CD4-positive, alpha-beta T cell treated with Interleukin-4 for 1 hour (primary cell): ENCODE measurements around the gene PPOX.

ENCODE experiments used
- DNase-seq, 2 donors: peaks; one replicate each; pipeline ENCODE4 v3.0.0-alpha.2; 2020 to 2022

Gene PPOX

DNA sequence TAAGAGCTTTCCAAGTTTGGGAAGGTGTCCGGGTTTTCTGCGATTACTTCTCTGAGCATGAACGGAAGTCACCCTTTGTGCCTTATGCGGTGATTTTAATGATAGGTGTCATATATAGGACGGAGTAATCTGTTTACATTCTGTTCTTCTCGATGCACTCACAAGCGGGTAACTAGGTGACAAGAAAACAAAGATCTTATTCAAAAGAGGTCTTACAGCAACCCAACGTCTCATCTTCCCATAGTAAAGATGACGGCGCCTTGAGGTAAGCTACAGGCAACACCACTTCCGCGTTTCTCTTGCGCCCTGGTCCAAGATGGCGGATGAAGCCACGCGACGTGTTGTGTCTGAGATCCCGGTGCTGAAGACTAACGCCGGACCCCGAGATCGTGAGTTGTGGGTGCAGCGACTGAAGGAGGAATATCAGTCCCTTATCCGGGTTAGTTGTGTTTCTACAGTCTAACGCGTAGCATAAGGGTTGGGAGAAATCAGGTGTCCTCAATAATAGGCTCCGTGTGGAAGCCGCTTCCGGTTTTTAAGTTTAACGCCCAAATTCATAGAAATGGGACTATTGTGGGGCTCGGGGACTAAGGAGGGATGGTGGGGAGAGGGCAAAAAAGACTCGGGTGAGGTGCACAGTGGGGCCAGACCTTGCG lies 12.4 kb upstream of the PPOX start, which contains the start of gene UFC1:
Gene UFC1, plus strand, starts transcription at position 297 of the 656 bp plus-strand sequence. Its CDS starts 20 bp downstream, at position 317.
- DNase-seq = peak; percentile 90 to 93

DNA sequence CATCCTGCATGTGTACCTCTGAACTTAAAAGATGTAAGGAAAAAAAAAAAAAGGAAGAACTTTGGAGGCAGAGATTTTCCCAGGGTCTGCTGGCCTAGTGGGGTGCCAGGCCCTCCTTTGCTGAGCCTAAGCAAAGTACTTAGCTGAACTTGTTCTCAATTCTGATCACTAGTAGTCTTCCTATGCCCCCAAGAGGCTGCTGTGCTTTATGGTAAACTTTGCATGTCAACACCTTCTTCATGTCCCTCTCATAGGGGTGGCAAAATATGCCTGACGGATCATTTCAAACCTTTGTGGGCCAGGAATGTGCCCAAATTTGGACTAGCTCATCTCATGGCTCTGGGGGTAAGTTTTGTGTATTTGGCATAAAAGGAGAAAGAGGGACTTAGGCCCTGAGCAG lies 8.4 kb upstream of the PPOX start:
- DNase-seq = no peak

DNA sequence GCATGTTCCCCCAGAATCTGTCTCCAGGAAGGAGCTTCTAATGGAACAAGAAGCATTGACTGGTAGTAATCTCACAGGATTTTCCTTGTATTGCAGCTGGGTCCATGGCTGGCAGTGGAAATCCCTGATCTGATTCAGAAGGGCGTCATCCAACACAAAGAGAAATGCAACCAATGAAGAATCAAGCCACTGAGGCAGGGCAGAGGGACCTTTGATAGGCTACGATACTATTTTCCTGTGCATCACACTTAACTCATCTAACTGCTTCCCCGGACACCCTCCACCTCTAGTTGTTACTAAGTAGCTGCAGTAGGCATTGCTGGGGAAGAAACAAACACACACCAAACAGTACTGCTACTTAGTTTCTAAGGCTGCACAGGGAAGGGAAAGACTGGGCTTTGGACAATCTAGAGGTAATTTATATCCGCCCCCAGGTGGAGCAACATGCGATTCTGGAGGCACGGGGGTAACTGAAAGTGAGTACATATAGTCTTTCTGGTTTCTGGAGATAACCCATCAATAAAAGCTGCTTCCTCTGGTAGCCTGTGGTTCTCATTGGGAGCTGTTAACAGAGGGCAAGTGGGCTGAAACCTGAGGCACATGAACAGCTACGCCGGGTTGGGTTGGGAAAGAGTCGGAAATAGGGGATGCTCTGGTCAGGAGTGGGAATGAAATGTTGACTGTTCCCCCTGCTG lies 7.8 kb upstream of the PPOX start:
- no peak for DNase-seq

DNA sequence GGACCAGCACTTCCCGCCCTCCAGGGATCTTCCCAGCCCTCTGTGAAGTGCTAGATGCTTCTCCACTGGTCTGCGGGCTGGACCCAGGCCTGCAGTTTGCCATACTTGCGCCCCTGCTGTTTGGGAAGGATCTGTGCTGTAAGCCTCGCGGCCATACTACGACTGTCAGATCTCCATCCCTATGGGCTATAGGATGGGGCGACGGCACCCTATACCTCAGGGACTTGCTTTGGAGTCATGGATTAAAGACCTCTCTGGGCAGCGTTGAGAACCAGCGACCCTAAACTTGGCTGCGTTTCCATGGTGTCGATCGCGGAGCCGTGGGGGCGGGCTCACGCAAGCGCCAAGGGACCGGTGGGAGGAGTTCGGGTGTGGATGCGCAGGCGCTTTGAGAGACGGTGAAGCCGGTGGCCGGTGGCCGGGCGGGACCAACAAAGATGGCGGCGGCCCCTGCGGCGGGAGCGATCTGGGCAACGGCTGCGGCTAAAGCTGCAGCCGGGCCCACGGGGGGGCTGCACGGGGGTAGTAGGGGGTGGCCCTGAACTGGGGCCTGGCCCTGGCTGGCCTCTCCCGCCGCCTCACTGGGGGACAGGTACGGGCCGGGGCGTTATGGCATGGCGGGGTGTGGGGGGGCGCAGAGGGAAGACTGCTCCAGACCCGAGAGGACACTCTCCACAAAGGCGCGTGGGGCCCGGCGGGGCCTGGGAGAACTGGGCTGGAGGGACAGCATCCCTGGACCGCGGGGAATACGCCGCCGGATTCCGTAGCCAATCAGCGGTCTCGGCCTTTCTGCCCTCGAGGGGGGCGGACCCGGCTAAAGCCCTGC lies 6.9 kb upstream of the PPOX start, which contains the start of gene USP21:
Gene USP21, plus strand, starts transcription at position 414 of the 826 bp plus-strand sequence. CDS start 1,141 bp downstream, outside the sequence.
- DNase-seq = peak; percentile 92 to 95

DNA sequence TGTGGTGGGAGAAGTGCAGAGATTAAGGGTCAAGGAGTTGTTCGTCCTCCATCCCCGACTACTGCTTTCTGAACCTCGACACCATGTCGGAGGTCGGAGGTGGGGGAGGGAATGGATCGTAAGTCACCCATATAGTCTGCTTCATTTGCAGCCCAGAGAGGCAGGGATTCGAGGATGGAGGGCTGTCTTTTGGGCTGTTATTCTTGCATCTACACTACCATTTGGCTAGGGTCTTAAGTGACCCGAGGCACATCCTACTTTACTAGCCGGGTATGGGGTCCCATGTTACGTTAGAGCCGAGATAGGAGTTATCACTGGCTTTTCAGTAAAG lies 6.3 kb upstream of the PPOX start:
- DNase-seq = no peak

DNA sequence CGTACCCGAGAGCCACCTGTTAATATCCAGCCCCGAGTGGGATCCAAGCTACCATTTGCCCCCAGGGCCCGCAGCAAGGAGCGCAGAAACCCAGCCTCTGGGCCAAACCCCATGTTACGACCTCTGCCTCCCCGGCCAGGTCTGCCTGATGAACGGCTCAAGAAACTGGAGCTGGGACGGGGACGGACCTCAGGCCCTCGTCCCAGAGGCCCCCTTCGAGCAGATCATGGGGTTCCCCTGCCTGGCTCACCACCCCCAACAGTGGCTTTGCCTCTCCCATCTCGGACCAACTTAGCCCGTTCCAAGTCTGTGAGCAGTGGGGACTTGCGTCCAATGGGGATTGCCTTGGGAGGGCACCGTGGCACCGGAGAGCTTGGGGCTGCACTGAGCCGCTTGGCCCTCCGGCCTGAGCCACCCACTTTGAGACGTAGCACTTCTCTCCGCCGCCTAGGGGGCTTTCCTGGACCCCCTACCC lies 5.5 kb upstream of the PPOX start:
- no peak for DNase-seq

DNA sequence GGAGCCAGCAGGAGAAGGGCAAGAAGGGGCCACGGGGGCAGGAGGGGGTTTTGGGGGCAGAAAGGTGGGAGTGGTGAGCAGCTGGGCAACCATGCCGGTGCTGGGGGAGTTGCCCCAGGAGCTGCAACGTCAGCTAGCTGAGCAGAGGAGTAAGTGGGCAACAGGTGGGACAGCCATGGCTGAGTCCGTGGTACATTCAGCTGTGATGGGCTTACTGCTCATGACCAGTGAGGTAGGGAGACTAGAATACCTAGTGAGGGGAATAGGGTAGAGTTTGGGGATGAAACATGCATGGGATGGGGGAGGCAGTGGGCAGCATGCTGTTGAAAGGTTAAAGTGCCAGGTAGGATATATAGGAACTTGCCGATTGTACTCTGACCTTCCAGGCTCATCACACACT lies 4.6 kb upstream of the PPOX start:
- no peak for DNase-seq

DNA sequence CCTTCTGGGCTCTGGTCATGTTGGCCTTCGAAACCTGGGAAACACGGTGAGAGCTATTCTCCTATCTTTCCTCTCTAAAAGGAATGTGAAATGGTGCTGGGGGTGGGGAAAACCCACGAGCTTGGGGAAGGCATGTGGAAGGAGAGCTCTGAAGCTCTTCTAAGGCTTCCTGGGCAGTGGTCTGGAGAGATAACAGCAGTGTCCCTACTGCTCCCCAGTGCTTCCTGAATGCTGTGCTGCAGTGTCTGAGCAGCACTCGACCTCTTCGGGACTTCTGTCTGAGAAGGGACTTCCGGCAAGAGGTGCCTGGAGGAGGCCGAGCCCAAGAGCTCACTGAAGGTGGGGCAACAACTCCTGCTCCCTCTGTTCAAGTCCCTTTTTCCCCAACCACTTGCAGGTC lies 4.2 kb upstream of the PPOX start:
- DNase-seq = no peak

DNA sequence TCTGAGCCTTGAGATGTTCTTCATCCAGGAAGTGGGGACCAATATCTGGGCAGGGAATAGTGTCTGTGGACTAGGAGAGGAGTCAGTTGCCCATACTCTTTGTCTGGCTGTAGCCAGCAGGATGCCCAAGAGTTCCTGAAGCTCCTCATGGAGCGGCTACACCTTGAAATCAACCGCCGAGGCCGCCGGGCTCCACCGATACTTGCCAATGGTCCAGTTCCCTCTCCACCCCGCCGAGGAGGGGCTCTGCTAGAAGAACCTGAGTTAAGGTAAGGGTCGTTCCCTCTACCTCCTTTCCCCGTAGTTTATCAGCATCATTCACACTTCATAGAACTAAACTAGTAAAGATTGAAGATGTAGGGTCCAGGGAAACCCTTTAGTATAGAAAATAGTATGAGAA lies 3.4 kb upstream of the PPOX start:
- DNase-seq = no peak

DNA sequence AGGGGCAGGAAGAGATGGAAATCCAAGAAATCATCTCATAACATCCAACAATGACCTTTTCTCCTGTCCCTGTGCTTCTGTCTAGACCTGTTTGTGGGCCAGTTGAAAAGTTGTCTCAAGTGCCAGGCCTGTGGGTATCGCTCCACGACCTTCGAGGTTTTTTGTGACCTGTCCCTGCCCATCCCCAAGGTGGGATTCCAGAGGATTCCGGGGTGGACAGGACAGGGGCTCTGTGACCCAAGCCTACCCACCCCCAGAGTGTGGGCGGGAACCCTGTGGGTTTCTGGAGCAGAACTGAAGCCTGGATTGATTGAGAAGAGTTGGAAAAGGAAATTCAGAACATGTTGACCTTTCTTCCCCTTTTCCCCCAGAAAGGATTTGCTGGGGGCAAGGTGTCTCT lies 2.4 kb upstream of the PPOX start:
- no peak for DNase-seq

DNA sequence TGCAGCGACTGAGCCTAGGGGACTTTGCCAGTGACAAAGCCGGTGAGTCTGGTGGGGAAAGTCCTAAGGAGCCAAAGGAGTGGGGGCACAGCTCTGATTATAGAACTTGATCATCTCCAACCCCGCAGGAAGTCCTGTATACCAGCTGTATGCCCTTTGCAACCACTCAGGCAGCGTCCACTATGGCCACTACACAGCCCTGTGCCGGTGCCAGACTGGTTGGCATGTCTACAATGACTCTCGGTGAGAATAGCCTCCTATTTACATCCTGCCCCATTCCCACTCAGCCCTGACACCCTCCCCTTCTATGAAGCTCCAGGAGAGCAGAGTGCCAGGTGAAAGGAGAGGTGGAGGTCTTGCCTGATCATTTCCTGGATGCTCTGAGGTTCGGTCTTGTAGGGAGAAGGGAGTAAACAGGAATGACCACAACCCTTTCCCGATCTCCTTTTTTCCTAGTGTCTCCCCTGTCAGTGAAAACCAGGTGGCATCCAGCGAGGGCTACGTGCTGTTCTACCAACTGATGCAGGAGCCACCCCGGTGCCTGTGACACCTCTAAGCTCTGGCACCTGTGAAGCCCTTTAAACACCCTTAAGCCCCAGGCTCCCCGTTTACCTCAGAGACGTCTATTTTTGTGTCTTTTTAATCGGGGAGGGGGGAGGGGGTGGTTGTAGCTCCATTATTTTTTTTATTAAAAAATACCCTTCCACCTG lies 1.2 kb upstream of the PPOX start:
- DNase-seq = no peak

DNA sequence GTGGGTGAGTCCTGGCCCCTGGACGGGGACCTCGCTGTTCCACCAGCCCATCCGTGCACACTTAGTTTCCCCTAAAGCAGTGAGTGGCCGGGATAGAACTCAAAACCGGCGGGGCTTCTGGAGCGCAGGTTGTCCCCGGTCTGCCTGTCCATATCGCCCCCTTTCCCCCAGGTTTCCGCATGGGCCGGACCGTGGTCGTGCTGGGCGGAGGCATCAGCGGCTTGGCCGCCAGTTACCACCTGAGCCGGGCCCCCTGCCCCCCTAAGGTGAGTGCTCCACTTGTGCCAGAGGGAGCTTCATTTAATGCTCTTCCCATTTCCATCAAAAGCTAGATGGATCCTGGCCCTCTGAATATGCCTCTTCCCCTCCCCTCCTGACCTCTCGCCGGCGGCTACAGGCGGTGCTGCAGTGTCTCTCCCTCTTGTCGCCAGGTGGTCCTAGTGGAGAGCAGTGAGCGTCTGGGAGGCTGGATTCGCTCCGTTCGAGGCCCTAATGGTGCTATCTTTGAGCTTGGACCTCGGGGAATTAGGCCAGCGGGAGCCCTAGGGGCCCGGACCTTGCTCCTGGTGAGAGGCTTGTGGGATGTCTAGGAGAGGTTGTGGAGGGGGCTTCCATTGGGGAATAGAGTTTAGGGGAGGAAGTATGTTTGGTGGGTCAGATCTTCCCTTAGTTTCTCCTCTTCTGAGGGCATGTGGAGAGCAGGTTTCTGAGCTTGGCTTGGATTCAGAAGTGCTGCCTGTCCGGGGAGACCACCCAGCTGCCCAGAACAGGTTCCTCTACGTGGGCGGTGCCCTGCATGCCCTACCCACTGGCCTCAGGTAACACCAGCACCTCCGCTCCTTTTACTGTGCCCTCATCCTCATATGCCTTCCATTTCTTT lies 683 bp downstream of the PPOX start:
- DNase-seq = no peak

DNA sequence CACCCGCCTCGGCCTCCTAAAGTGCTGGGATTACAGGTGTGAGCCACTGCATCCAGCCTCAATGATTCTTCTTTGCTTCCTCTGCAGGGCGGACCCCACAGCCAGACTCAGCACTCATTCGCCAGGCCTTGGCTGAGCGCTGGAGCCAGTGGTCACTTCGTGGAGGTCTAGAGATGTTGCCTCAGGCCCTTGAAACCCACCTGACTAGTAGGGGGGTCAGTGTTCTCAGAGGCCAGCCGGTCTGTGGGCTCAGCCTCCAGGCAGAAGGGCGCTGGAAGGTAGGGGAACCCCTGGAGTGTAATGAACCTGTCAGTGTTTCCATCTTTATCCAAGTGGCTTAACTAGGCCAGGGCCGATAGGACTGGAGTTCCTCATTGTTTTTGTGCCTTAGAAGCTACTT lies 2.7 kb downstream of the PPOX start:
- DNase-seq = no peak

DNA sequence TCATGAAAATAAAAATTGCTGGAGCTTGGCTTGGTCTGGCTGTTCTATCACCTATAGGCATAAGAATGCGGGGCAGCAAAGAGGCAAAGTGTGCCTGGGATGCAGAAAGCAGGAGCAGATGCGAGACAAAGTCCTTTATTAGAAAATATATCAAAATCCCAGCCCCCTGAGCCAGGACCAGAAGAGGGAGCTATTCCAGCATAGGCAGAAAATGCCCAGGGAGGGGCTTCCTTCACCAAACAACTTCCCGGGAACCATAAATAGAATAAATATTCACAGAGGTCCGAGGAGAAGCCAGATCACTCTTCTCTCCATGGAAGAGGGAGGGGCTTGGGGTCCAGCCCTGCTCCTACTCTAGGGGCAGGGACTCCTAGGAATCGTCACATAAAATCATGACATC lies 5.0 kb downstream of the PPOX start:
- no peak for DNase-seq

DNA sequence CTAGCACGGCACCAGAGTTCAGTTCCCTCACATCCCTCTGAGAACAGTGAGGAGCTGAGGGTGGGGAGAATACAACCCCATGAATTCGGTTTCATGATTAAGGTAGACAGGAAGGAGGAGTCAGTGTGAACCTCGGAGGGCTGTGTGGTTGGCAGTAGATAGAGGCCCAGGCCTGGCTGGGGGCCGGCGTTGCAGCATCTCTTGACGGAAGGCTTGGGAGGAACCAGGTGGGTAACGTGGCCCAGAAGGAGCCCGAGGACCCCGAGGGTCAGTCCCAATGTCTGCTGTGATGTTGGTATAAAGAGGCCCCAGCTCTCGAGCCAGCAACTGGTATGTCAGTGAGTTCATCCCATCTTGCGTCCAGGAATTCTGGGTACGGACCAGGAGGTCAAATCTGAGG lies 5.5 kb downstream of the PPOX start:
- no peak for DNase-seq

DNA sequence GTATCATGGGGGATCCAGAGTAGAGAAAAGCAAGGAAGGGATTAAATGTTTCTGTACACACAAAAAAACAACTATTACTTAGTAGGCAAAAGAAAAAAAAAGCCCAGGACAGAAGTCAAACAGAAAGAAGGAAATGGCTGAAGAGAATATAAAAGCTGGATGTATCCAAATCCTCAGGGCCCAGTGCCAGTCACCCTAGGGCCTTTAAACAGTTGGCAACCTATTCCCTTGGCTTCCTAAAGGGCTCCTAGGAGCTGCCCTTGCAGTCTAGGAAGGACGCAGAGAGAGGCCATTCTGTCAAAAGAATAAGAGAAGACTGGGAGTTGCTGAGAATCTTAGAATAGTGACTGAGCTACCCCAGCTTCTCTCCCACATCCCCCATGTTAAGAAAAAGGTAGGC lies 6.1 kb downstream of the PPOX start:
- no peak for DNase-seq

DNA sequence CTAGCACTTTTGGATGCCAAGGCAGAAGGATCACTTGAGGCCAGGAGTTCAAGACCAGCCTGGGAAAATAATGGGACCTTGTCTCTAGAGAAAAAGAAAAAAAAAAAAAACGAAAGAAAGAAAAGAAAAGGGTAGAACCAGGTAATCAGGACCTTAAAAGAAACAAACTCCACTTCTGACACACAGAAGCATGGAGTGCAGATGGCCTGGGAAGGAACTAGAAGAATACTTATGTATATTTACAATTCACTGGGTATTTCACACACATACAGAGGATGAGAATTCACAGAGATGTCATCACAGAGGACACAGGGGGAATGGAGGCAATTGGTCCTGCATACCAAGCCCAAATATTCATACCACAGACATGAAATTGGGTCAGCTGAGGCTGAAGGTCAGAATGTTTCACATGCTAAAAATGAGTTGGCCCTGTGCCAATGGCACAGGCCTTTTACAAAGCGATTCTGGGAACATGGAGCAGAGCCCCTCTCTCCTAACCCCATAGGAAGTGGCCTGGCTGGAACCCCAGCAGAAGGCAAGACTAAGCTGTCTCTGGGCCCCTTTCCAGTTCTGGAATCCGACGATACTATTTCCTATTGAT lies 6.7 kb downstream of the PPOX start:
- no peak for DNase-seq

DNA sequence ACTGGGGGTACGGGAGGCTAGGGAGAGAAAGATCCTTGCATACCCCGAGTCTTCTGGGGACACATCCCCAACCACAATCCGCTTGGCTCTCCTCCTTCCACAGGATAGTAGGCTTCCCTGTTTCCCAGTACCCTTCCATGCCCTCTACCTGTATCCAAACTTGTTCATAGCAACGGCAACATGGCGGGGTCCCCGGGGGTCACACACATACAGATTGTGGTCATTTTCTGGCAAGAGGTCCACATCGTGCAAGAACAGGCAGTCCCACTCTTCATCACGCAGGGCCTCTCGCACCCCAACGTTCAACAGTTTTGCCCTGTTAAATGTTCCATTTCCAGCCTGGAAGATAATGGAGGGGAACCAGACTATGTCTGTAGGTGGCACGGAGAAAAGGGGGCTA lies 7.5 kb downstream of the PPOX start:
- DNase-seq = no peak

DNA sequence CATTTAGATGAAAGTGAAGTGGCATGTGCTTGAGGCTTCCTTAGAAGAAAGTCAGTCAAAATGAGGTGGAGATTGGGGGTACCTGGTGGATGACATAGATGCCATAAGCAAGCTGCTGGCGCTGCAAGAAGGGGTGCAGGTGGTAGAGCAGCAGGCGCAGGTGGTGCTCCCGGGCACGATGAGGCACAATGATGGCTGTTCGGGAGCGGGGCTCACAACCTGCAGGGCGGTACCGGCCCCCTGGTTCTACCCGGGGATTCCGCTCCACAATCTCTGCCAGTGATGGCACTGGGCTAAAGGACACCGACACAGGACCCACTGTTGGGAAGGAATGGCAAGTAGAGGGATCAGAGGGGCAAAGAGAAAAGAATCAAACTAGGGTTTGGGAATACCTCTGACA lies 8.7 kb downstream of the PPOX start:
- DNase-seq = no peak

DNA sequence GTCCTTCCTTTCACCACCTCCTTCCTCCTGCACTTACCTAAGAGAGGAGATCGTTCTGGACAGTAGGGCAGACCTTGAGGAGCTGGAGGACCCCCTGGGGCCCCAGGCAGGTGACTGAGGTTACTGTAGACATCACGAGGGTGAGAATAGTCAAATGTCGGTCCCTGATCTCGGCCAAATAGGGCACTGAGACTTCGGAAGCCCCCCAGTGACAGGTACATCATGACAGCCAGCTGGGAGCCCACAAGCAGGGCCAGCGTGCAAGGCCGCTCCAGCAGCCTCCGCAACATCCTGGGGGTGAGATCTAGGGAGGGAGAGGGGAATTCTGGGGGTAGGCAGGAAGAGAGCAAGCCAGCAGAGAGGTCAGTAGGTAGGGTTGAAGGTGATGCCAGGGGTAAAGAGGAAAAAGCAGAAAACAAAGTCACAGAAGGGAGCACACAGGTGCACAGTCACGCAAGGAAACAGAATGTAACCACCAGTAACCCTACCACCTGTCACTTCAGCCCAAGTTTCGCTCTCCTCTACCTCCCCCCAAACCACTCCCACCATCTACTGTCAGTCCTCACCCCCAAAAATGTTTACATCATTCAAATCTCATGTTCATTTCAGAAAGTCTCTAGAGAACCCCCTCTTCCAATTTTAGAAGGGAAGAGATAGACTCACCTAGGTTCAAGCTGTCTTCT lies 9.7 kb downstream of the PPOX start:
- no peak for DNase-seq

DNA sequence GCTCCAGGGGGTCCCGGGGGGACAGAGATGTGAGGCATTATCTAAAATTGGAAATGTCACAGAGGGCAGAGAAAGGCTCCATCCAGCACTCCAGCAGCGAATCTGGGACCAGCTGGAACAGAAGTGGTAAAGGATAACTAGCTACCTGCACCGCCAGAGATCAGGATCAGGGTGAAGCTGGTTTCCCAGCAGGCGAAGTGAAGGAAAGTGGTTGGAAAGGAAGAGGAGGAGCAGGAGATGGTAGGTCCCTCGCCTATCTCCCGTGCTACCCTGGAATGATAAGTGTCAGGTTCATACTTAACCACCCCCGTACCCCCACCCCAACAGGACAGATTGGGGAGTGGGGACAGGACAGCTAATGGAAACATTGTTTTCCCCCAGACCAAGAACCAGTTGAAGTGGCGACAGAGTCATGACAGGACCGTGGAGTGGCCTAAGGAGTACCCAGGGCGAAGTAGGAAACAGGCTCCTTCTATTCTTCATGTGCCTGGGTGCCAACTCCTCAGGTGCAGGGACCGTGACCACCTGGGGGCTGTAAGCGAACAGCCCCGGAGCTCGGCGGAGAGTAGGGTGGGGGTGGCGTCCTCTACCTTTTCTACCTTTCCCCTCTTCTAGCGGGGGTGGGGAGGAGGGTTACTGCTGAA lies 10.4 kb downstream of the PPOX start:
- DNase-seq = no peak
